RWPE2 (cell line): ENCODE results near the gene KIF25.
A peak's percentile ranks its signal among the peaks of the same experiment; 100 is the strongest.

Source experiments
- ATAC-seq: fragments of 200-7000 bp; cut with Tn5 transposase; 3 replicates; pipeline ENCODE4 v1.9.1; 2021; ENCODE audit warnings: low read depth
- DNase-seq: peaks from one replicate; pipeline ENCODE4 v3.0.0-alpha.2; 2020; ENCODE audit warnings: low spot score
- H3K27ac ChIP-seq: fragments of 450-650 bp; 2 replicates; pipeline ENCODE4 v1.5.1; 2017; ENCODE audit warnings: mild to moderate bottlenecking; ENCODE audit not compliant: poor library complexity, severe bottlenecking
- H3K27me3 ChIP-seq: fragments of 250-450 bp; sonication (Bioruptor Pico); 2 replicates; pipeline ENCODE4 v1.5.1; 2021; ENCODE audit warnings: mild to moderate bottlenecking, moderate library complexity; ENCODE audit not compliant: insufficient read depth, poor library complexity, severe bottlenecking
- H3K36me3 ChIP-seq: fragments of 250-450 bp; sonication (Bioruptor Pico); 2 replicates; pipeline ENCODE4 v1.5.1; 2020; ENCODE audit warnings: low read depth, mild to moderate bottlenecking, moderate library complexity
- H3K4me1 ChIP-seq: fragments of 250-450 bp; sonication (Bioruptor Pico); 2 replicates; pipeline ENCODE4 v1.5.1; 2021; ENCODE audit warnings: mild to moderate bottlenecking, moderate library complexity; ENCODE audit not compliant: insufficient read depth, poor library complexity, severe bottlenecking
- H3K4me3 ChIP-seq: fragments of 250-450 bp; sonication (Bioruptor Pico); 2 replicates; pipeline ENCODE4 v1.5.1; 2021; ENCODE audit warnings: mild to moderate bottlenecking, moderate library complexity; ENCODE audit not compliant: severe bottlenecking
- H3K9me3 ChIP-seq: fragments of 250-450 bp; sonication (Bioruptor Pico); 2 replicates; pipeline ENCODE4 v1.5.1; 2021; ENCODE audit warnings: mild to moderate bottlenecking, moderate library complexity; ENCODE audit not compliant: severe bottlenecking
- TF ChIP-seq, protein P1 (sequence below): fragments of 450-650 bp; IDR thresholded peaks from one replicate; pipeline ENCODE4 v1.5.1; 2017; ENCODE audit warnings: mild to moderate bottlenecking, moderate library complexity; ENCODE audit not compliant: poor library complexity, severe bottlenecking

Gene KIF25

GRCh38 chr6:167951781-167952511 is 45.5 kb upstream of the KIF25 start:
- Histone ChIP-seq H3K9me3 (no peaks in the 10 kb centered on the region), H3K4me1 (peaks cover 7% of the 10 kb centered on the region), H3K27ac (no peak overlapping the region), H3K27me3 (no peaks in the 10 kb centered on the region), H3K36me3 (peaks cover 62% of the 10 kb centered on the region), H3K4me3 (no peak overlapping the region)
- ATAC-seq, result peak; percentile 42; the same call in 1 of the 3 replicates
- TF ChIP-seq, protein P1, sequence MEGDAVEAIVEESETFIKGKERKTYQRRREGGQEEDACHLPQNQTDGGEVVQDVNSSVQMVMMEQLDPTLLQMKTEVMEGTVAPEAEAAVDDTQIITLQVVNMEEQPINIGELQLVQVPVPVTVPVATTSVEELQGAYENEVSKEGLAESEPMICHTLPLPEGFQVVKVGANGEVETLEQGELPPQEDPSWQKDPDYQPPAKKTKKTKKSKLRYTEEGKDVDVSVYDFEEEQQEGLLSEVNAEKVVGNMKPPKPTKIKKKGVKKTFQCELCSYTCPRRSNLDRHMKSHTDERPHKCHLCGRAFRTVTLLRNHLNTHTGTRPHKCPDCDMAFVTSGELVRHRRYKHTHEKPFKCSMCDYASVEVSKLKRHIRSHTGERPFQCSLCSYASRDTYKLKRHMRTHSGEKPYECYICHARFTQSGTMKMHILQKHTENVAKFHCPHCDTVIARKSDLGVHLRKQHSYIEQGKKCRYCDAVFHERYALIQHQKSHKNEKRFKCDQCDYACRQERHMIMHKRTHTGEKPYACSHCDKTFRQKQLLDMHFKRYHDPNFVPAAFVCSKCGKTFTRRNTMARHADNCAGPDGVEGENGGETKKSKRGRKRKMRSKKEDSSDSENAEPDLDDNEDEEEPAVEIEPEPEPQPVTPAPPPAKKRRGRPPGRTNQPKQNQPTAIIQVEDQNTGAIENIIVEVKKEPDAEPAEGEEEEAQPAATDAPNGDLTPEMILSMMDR, result no peak
- DNase-seq, result no peak

- Histone ChIP-seq H3K4me1 (peaks cover 7% of the 10 kb centered on the region), H3K36me3 (peaks cover 58% of the 10 kb centered on the region), H3K27ac (no peak overlapping the region), H3K27me3 (no peaks in the 10 kb centered on the region), H3K9me3 (no peaks in the 10 kb centered on the region), H3K4me3 (no peak overlapping the region)
- TF ChIP-seq, protein P1, result no peak
- no peak for DNase-seq
- ATAC-seq, result no peak
Measured at GRCh38 chr6:167952512-167952859, 45.0 kb upstream of the KIF25 start.

DNA sequence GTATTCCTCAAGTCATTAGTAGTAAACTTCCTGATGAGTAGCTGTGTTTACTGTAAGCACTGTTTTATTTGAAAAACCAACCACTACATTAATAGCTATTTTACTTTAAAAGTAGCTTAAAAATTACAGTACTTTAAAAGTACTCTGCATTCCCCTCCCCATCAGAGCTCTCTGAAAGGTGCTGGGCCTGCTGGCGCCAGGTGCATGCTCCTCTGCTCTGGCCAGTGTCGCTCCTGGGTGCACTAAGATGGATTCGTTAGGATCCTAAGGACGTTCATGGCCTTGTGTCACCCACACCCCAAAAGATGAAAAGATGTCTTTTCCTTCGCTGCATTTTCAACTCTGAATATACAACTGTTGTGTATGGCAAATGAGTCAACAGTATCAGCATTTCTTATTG is 43.9 kb upstream of the KIF25 start:
- peaks cover 7% of the 10 kb centered on the region for H3K4me1 ChIP-seq
- no peak overlapping the region for H3K27ac ChIP-seq
- H3K36me3 ChIP-seq, result peaks cover 50% of the 10 kb centered on the region
- ATAC-seq (no peak), DNase-seq (no peak)
- no peaks in the 10 kb centered on the region for H3K27me3 ChIP-seq
- TF ChIP-seq, protein P1, result no peak
- no peaks in the 10 kb centered on the region for H3K9me3 ChIP-seq
- no peak overlapping the region for H3K4me3 ChIP-seq

GRCh38 chr6:167954151-167954550 is 43.3 kb upstream of the KIF25 start:
- Histone ChIP-seq H3K27me3 (no peaks in the 10 kb centered on the region), H3K36me3 (peaks cover 46% of the 10 kb centered on the region), H3K4me1 (peaks cover 7% of the 10 kb centered on the region), H3K4me3 (no peak overlapping the region), H3K9me3 (no peaks in the 10 kb centered on the region), H3K27ac (no peak overlapping the region)
- TF ChIP-seq, protein P1, result no peak
- no peak for ATAC-seq
- no peak for DNase-seq

- TF ChIP-seq, protein P1, result no peak
- no peaks in the 10 kb centered on the region for H3K27me3 ChIP-seq
- DNase-seq, result no peak
- no peak for ATAC-seq
- H3K9me3 ChIP-seq, result no peaks in the 10 kb centered on the region
- no peak overlapping the region for H3K4me3 ChIP-seq
- peaks cover 42% of the 10 kb centered on the region for H3K36me3 ChIP-seq
- H3K4me1 ChIP-seq, result peaks cover 7% of the 10 kb centered on the region
- no peak overlapping the region for H3K27ac ChIP-seq
Measured at GRCh38 chr6:167956491-167956890, 41.0 kb upstream of the KIF25 start.
